ENCODE measurements around the gene RIC8B.

DNA sequence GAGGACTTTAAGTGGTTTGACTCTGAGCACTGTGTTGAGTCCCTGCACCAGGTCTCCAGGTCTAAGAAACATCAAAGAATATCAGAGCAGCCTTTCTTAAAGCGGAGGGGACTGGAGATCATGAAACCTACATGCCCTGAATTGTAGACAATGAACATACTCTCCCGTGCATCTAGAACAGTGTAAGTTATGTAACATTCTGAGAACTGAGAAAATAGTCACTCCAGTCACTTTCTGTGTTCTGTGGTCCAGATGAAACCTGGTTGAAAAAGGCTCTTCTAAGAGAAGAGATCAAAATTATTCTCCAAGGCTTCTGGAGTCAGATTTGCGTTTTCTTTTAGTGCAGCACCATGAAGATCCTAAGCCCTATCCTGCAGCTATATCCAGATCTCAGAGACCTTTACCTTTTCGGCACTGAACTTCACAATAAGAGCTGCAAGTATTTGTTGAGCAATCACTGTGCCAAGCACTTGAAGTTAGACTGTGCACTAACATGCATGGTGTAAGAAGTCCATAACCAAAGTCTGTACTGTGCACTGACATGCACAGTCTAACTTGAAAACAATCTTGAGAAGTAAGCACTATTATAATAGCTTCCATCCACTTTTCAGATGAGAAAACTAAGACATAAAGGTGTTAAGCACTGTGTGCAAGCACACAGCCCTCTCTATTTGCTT is 115.6 kb downstream of the RIC8B start:
- TF ChIP-seq, protein P1, sequence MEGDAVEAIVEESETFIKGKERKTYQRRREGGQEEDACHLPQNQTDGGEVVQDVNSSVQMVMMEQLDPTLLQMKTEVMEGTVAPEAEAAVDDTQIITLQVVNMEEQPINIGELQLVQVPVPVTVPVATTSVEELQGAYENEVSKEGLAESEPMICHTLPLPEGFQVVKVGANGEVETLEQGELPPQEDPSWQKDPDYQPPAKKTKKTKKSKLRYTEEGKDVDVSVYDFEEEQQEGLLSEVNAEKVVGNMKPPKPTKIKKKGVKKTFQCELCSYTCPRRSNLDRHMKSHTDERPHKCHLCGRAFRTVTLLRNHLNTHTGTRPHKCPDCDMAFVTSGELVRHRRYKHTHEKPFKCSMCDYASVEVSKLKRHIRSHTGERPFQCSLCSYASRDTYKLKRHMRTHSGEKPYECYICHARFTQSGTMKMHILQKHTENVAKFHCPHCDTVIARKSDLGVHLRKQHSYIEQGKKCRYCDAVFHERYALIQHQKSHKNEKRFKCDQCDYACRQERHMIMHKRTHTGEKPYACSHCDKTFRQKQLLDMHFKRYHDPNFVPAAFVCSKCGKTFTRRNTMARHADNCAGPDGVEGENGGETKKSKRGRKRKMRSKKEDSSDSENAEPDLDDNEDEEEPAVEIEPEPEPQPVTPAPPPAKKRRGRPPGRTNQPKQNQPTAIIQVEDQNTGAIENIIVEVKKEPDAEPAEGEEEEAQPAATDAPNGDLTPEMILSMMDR (IDR thresholded peaks at IDR 0.05; ENCODE audit: low read length) = no peak
- no peak for TF ChIP-seq EZH2 (optimal IDR thresholded peaks at IDR 0.05; ENCODE audit: low read depth, low read length)

Data from MM.1S (cell line).